ENCODE results near the gene SUMO3.

The SUMO3 gene

DNA sequence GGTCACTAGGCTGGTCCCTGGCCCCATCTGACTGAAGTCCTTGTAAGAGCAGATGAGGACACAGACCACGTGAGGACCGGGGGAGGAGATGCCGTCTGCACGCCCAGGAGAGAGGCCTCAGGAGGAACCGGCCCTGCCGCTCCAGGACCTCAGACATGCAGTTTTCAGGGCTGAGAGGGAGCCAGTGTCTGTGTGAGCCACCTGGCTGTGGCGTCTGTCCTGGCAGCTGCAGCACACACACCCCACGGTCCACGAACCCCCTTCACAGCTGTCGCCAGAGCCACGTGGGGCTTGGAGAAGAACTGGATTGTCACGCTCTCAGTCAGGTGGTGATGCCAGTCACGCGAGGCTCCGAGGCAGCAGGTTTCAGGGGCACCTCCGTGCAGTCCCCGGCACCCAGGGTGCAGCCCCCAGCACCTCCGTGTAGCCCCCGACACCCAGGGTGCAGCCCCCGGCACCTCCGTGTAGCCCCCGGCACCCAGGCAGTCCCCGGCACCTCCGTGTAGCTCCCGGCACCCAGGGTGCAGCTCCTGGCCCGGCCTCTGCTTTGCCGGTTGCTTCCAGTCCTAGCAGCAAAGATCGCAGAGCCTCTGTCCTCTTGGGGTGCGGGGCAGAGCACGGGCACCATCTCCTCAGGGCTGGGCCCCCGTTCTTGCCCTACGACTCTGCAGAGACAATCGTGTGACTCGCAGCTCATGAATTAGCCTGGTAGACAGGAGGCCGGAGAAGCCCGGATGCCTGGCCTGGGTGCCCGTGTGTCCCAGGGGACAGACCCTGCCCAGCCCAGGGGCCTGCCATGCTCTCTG, 19.0 kb upstream of the SUMO3 start:
- H3K9me3 ChIP-seq (ENCODE audit: insufficient read depth, low read length) = no peaks in the 10 kb centered on the region
- TF ChIP-seq, protein P1, sequence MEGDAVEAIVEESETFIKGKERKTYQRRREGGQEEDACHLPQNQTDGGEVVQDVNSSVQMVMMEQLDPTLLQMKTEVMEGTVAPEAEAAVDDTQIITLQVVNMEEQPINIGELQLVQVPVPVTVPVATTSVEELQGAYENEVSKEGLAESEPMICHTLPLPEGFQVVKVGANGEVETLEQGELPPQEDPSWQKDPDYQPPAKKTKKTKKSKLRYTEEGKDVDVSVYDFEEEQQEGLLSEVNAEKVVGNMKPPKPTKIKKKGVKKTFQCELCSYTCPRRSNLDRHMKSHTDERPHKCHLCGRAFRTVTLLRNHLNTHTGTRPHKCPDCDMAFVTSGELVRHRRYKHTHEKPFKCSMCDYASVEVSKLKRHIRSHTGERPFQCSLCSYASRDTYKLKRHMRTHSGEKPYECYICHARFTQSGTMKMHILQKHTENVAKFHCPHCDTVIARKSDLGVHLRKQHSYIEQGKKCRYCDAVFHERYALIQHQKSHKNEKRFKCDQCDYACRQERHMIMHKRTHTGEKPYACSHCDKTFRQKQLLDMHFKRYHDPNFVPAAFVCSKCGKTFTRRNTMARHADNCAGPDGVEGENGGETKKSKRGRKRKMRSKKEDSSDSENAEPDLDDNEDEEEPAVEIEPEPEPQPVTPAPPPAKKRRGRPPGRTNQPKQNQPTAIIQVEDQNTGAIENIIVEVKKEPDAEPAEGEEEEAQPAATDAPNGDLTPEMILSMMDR (IDR thresholded peaks at IDR 0.05; ENCODE audit: insufficient read depth, low read length, poor library complexity, severe bottlenecking) = no peak
- no peak for TF ChIP-seq EZH2phosphoT487 (conservative IDR thresholded peaks at IDR 0.05; ENCODE audit: low read length)
- no peaks in the 10 kb centered on the region for H3K27me3 ChIP-seq (ENCODE audit: low read length)
- H2AFZ ChIP-seq (ENCODE audit: low read depth, low read length, severe bottlenecking) = no peak overlapping the region
- no peak overlapping the region for H3K27ac ChIP-seq (ENCODE audit: low read depth, low read length)
- H3K9ac ChIP-seq (ENCODE audit: low read length) = no peak overlapping the region
- no peaks in the 10 kb centered on the region for H3K79me2 ChIP-seq (ENCODE audit: insufficient read depth, low read length)
- H4K20me1 ChIP-seq (ENCODE audit: low read depth, low read length) = no peaks in the 10 kb centered on the region
- H3F3A ChIP-seq (ENCODE audit: insufficient read depth) = no peaks in the 10 kb centered on the region
- H3K4me3 ChIP-seq (ENCODE audit: insufficient read depth, low read length, poor library complexity, severe bottlenecking) = no peak overlapping the region
- H3K9me2 ChIP-seq (replicated peaks; ENCODE audit: insufficient read depth, low read length) = no peaks in the 10 kb centered on the region
- H3K4me2 ChIP-seq (ENCODE audit: low read depth, low read length, poor library complexity, severe bottlenecking) = no peak overlapping the region
- no peaks in the 10 kb centered on the region for H3K36me3 ChIP-seq (ENCODE audit: low read length)

DNA sequence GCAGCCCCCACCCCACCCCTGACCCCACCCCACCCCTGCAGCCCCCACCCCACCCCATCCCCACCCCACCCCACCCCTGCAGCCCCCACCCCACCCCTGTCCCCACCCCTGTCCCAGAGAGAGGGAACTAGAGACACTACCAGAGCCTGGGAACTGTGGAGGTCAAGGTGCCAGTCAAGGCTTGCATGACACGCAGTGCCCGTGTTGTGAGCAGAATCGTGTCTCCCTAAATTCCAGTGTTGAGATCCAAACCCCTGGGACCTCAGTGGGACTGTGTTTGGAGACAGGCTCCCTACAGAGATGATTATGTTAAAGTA, 18.4 kb upstream of the SUMO3 start:
- TF ChIP-seq, protein P1 (IDR thresholded peaks at IDR 0.05; ENCODE audit: insufficient read depth, low read length, poor library complexity, severe bottlenecking) = no peak
- no peak for TF ChIP-seq EZH2phosphoT487 (conservative IDR thresholded peaks at IDR 0.05; ENCODE audit: low read length)
- no peaks in the 10 kb centered on the region for H3K36me3 ChIP-seq (ENCODE audit: low read length)
- H4K20me1 ChIP-seq (ENCODE audit: low read depth, low read length) = no peaks in the 10 kb centered on the region
- no peaks in the 10 kb centered on the region for H3K27me3 ChIP-seq (ENCODE audit: low read length)
- H3K79me2 ChIP-seq (ENCODE audit: insufficient read depth, low read length) = no peaks in the 10 kb centered on the region
- no peak overlapping the region for H3K27ac ChIP-seq (ENCODE audit: low read depth, low read length)
- H3K4me3 ChIP-seq (ENCODE audit: insufficient read depth, low read length, poor library complexity, severe bottlenecking) = no peak overlapping the region
- H3K4me2 ChIP-seq (ENCODE audit: low read depth, low read length, poor library complexity, severe bottlenecking) = no peak overlapping the region
- no peaks in the 10 kb centered on the region for H3K9me2 ChIP-seq (replicated peaks; ENCODE audit: insufficient read depth, low read length)
- H3K9me3 ChIP-seq (ENCODE audit: insufficient read depth, low read length) = no peaks in the 10 kb centered on the region
- H2AFZ ChIP-seq (ENCODE audit: low read depth, low read length, severe bottlenecking) = no peak overlapping the region
- H3F3A ChIP-seq (ENCODE audit: insufficient read depth) = no peaks in the 10 kb centered on the region
- no peak overlapping the region for H3K9ac ChIP-seq (ENCODE audit: low read length)

DNA sequence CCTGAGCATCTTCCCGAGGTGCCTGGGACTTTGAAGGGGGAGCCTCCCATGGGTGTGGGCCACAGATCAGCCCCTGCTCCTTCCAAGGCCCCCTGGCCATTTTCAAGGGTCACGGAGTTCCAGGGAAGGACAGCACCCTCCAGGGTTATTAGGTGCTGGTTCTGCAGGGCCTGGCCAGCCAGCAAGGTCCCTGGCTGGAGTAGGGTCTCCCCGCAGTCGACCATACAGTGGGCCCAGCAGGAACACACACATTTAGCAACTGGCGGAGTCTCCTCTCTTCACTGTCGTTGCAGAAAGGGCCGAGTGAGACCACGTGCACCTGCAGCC, 17.7 kb upstream of the SUMO3 start:
- H3K4me2 ChIP-seq (ENCODE audit: low read depth, low read length, poor library complexity, severe bottlenecking) = no peak overlapping the region
- no peaks in the 10 kb centered on the region for H3F3A ChIP-seq (ENCODE audit: insufficient read depth)
- no peak overlapping the region for H3K9ac ChIP-seq (ENCODE audit: low read length)
- H4K20me1 ChIP-seq (ENCODE audit: low read depth, low read length) = no peaks in the 10 kb centered on the region
- no peaks in the 10 kb centered on the region for H3K36me3 ChIP-seq (ENCODE audit: low read length)
- no peaks in the 10 kb centered on the region for H3K79me2 ChIP-seq (ENCODE audit: insufficient read depth, low read length)
- H3K9me2 ChIP-seq (replicated peaks; ENCODE audit: insufficient read depth, low read length) = no peaks in the 10 kb centered on the region
- H3K27me3 ChIP-seq (ENCODE audit: low read length) = no peaks in the 10 kb centered on the region
- H3K9me3 ChIP-seq (ENCODE audit: insufficient read depth, low read length) = no peaks in the 10 kb centered on the region
- no peak overlapping the region for H2AFZ ChIP-seq (ENCODE audit: low read depth, low read length, severe bottlenecking)
- no peak overlapping the region for H3K4me3 ChIP-seq (ENCODE audit: insufficient read depth, low read length, poor library complexity, severe bottlenecking)
- no peak for TF ChIP-seq EZH2phosphoT487 (conservative IDR thresholded peaks at IDR 0.05; ENCODE audit: low read length)
- TF ChIP-seq, protein P1 (IDR thresholded peaks at IDR 0.05; ENCODE audit: insufficient read depth, low read length, poor library complexity, severe bottlenecking) = no peak
- H3K27ac ChIP-seq (ENCODE audit: low read depth, low read length) = no peak overlapping the region
